Myocyte (in vitro differentiated cells): Measurements from ENCODE around the gene BLID. TPM values are rescaled to one million over a fixed set of nuclear protein-coding genes. Genes with fewer than 3 reads are reported as not detected.
A peak's percentile ranks its signal among the peaks of the same experiment; 100 is the strongest.

Source experiments
- DNase-seq: peaks from one replicate; pipeline ENCODE4 v3.0.0-alpha.2; 2012; ENCODE audit warnings: low read depth
- total RNA-seq: library from RNA; depleted of rRNA; stranded (reverse); fragments of >200 nt; gene quantifications from 2 replicates; pipeline ENCODE4 v1.2.3, GENCODE V29; 2014

Gene BLID
- total RNA-seq, 1 donor from 2014 or later = 3.0 TPM

DNA sequence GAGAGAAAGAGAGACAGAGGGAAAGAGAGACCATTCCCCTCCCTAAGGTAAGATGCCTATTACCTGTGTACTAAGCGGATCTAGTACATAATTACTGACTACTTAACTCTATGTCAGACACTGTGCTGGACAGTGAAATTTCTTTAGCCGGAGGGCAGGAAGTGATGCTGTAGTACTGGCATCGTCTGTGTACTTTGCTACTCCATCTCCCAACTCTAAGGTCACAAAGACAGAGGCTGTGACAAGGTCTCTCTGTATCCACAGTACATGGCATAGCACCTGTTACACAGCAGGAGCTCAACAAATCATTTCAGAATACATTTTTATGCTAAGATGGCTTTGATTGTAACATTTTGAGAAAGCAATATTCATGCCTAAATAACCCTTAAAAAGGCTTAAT lies 9.0 kb downstream of the BLID start:
- no peak for DNase-seq

- DNase-seq = peak; percentile 60
Observed at GRCh38 chr11:122105044-122105758, 10.8 kb downstream of the BLID start.

DNA sequence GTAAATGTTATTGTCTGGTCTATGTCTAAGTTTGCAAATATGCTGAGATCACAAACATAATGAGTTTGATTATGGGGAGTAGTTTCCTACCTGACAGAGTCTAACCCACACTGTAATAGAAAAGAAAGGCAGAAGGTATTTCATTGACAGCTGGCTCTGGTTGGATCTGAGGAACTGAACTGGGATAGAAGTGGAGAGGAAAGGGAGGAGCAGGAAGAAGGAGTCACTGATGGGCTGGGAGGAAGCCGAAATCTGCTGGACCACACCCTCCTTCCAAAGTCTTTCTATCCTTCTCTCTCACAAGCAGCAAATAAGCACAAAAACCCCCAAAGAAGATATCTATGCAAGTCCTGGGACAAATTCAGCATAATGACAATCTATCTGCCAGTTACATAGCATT lies 11.7 kb downstream of the BLID start:
- DNase-seq = peak; percentile 42

DNA sequence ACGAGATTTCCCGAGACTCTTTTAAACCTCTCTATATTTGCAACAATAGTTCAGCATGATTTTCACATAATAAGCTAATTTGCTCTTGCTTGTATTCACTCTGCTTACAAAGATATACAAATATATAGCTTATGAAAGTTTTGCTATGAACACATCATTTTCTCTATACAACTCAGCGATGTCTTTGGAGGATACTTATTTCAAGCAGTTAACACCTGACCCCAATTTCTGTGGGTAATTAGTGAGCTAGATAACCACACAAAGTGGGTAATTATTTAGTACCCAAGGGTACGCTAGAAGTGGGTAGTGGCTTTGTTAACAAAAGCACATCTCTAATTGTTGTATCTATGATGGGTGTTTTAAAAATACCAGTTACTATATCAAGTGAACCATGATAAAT lies 12.3 kb downstream of the BLID start:
- no peak for DNase-seq

- no peak for DNase-seq
Observed at GRCh38 chr11:122103321-122103720, 12.7 kb downstream of the BLID start.

GRCh38 chr11:122102426-122102825 lies 13.6 kb downstream of the BLID start:
- DNase-seq = no peak

DNA sequence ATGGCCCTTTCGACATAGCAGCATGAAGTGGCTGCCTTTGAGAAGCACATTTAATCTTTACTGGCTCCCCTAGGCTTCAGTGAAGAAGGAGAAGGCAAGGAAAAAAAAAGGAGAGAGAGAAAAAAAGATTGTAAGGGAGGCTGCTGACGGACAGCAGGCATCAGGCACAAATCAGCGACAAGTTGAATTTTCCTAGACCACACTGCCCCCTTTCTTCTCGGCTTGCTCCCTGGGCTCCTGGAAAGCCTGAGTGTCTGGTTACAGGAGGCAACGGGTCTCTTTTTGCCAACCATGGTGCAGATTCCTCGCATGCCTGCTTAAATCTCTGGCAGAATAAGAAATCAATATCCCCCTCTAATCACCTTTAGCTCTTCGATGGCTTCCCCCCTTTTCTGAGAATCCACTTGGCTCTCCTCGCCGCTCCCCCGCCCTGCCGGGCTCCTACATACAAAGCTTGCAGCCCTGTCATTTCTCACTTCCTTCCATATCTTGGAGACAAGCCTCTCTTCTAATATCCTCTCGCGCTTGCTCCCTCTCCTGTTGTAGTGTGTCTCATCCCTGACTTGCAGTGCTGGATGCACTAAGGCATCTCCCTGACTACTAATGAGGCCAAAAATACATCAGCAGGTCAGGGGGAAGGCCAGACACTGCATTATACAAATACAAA lies 14.3 kb downstream of the BLID start:
- peak; percentile 96 for DNase-seq

DNA sequence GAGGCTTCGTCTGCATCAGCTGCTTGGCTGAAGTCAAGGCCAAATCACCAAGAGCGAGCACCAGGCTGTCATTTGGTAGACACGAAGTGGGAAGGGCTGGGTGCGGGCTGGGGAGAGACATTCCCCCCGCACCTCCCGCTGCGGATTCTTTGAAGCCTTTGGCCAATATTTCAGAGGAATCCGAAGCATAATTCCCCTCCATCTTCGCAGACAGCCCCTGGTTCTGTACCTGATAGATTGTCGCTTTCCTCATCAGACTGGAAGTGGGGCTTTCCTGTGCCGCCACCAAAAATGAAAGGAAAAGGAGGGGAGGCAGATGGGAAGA lies 15.3 kb downstream of the BLID start:
- peak; percentile 82 for DNase-seq

DNA sequence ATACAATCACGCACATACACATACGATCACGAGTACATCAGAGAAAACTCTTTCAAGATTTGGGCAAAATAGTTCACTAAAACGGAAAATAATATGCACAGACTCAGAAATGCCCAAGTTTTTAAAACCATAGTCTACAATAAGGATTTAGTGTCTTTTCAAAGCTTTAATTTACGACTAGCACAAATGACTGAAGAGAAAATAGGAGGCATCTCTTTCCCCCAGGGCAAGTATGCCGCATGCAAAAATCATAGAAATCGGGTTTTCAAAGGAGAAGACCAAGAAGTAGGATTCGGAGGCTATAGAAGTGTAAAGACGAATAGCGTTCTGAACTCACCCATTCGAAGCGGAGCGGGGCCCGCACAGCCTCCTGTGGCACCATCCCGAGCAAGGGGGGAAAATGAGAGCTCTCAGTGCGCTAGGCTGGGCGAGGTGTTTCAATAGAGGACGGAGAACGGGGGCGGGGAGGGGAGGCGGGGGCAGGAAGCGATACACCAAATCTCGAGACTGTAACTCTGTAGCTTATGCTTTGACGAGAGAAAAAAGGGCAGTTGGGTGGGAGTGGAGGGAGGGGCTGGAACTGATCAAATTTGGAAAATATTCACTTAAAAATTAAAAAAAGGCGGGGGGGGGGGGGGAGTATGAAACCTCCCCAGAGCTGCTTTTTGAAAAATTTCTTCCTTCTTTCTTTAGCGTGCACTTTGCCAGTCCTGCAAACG lies 15.8 kb downstream of the BLID start:
- peak; percentile 83 for DNase-seq

DNA sequence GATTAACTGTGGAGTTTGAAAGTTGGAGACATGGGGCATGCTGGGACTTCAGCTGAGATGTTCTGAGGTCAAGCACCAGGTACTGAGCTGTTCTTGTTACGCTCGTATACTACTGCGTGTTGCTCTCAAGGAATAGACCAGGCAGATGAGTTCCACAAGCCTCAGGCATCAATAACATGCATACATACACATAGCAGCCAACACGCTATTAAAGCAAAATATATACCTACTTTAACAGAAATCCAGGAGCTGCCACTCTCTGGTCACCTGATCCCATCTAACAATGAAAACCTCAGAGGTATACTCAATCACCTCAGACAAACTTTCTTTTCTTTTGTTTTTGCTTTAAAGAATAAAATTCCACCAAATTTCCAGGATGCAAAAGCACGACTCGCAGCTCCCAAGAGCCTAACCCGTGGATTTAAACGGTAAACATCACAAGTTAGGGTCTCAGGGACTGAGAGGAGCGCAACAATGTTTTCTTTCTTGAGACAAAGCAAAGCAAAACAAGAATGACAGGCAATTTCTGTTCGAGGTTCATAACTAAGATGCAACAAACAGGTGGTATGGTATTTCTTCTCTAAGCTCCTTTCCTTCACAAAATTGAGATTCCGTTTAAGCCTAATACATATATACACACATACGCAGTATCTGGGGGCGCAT lies 16.5 kb downstream of the BLID start:
- DNase-seq = peak; percentile 76

DNA sequence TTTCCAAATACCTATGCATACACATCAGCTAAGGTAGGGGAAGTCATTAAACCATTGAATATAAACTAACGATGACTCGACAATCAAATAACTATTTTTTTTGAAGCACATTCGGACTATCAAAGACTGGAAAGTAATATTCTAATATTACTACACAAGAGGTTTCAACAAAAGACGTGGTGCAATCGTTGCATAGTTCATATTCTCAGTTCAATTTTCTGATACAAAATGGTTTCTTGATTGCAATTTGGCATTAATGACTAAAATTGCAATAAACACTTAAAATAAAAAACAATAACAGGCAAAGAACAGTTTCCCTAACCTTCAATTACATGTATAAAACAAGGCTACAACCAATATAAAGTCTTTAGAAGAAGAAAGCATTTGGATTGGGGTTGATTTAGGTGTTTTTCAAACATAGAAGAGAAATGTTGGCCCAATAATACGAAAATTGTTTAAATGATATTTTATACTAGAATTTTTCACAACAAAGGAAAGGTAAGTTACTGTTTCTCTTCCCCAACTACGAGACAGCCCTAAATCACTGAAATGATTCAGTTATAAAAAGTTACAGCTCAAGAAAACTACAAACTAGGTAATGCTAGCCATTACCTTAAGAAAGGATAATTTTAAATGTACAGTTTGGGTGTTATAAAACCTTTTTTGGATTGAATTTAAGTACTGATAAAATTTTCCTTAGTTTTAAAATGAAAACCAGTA lies 17.6 kb downstream of the BLID start:
- DNase-seq = peak; percentile 50

DNA sequence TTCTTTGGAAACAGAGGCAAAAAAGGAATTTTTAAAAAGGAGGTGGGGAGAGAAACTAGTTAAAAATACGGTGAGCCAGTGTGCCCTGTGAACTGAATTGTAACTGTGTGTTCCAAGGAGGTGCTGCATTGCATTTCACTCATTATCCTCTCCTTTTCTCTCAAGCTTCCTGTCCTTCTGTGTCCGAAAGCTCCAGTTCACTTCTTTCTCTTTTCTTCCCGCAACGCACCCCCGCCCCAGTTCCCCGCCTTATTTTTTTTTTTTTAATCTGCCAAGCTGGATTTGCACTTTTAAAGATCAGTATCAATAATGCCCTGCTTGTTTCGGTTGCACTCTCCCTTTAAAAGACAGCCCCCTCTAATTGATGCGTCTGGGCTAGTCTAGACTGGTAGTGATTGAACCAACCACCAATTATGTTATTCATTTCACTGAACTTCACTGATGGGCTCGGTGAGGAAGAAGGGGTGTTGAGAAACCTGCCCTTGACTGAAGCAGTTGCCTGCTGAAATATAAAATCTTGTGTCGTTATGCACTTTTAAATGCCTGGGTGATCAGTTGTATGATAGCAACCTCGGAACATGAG lies 18.5 kb downstream of the BLID start:
- peak; percentile 75 for DNase-seq

GRCh38 chr11:122096272-122097112 lies 19.5 kb downstream of the BLID start:
- DNase-seq = peak; percentile 68

- DNase-seq = peak; percentile 63
Observed at GRCh38 chr11:122095681-122096262, 20.2 kb downstream of the BLID start.

- no peak for DNase-seq
Observed at GRCh38 chr11:122094836-122095235, 21.2 kb downstream of the BLID start.

DNA sequence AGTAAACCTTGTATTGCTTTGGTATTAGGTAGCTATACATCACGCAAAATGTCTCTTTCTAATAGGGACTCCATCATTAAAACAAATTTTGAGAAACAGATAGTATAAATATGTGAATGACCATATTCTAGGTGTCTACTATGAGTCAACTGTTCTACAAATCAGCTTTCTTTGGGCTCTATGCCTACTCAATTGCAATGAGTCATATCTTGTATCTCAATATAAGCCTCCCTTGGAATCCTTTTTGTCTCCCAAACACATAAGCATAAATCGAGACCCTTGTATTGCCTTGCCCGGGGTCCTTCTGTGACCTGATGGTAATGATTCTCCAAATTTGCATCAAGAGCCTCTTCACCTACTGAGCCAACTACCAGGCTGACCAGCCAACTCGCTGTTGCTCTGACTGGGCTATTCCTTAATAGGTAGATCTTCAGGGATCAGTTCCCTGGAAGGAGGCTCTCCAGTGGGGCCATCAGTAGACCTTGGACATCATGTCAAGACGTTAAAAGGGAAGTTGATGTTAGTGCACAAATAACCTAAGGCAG lies 22.2 kb downstream of the BLID start:
- DNase-seq = no peak

GRCh38 chr11:122091835-122092234 lies 24.2 kb downstream of the BLID start:
- no peak for DNase-seq

GRCh38 chr11:122089111-122089510 lies 26.9 kb downstream of the BLID start:
- no peak for DNase-seq

- no peak for DNase-seq
Observed at GRCh38 chr11:122085712-122086111, 30.3 kb downstream of the BLID start.
